ENCODE measurements around the gene CCBE1.

The CCBE1 gene

GRCh38 chr18:59467497-59467896 is 229.7 kb downstream of the CCBE1 start:
- TF ChIP-seq CTCF (IDR thresholded peaks at IDR 0.05) (no peak), ZFX (IDR thresholded peaks at IDR 0.05; ENCODE audit: borderline replicate concordance) (no peak)
- no peak overlapping the region for H3K27ac ChIP-seq

- no peak overlapping the region for H3K27ac ChIP-seq
- TF ChIP-seq CTCF (IDR thresholded peaks at IDR 0.05) (no peak), ZFX (IDR thresholded peaks at IDR 0.05; ENCODE audit: borderline replicate concordance) (no peak)
These were observed 230.2 kb downstream of the CCBE1 start for GRCh38 chr18:59466980-59467379.

GRCh38 chr18:59464486-59464885 is 232.7 kb downstream of the CCBE1 start:
- no peak overlapping the region for H3K27ac ChIP-seq
- TF ChIP-seq CTCF (IDR thresholded peaks at IDR 0.05) (no peak), ZFX (IDR thresholded peaks at IDR 0.05; ENCODE audit: borderline replicate concordance) (no peak)

- TF ChIP-seq ZFX (IDR thresholded peaks at IDR 0.05; ENCODE audit: borderline replicate concordance) (no peak), CTCF (IDR thresholded peaks at IDR 0.05) (no peak)
- H3K27ac ChIP-seq, result no peak overlapping the region
These were observed 236.1 kb downstream of the CCBE1 start for GRCh38 chr18:59461171-59461570.

GRCh38 chr18:59460072-59460420 is 237.2 kb downstream of the CCBE1 start:
- no peak for TF ChIP-seq ZFX (IDR thresholded peaks at IDR 0.05; ENCODE audit: borderline replicate concordance)
- no peak for TF ChIP-seq CTCF (IDR thresholded peaks at IDR 0.05)
- H3K27ac ChIP-seq, result no peak overlapping the region

- no peak for TF ChIP-seq ZFX (IDR thresholded peaks at IDR 0.05; ENCODE audit: borderline replicate concordance)
- peak; percentile 73 for TF ChIP-seq CTCF (IDR thresholded peaks at IDR 0.05)
- H3K27ac ChIP-seq, result no peak overlapping the region
These were observed 237.7 kb downstream of the CCBE1 start for GRCh38 chr18:59459369-59460071.

GRCh38 chr18:59458575-59458974 is 238.6 kb downstream of the CCBE1 start:
- no peak overlapping the region for H3K27ac ChIP-seq
- TF ChIP-seq CTCF (IDR thresholded peaks at IDR 0.05), result no peak
- TF ChIP-seq ZFX (IDR thresholded peaks at IDR 0.05; ENCODE audit: borderline replicate concordance), result no peak
